GM12891 (cell line): ENCODE data around the gene TRPC4.

Source experiments
- PAX5 ChIP-seq: IDR thresholded peaks from 2 replicates; pipeline ENCODE4 v1.6.1; 2011; ENCODE audit warnings: low read length, moderate library complexity, mild to moderate bottlenecking; ENCODE audit not compliant: insufficient read depth, severe bottlenecking
- POLR2A ChIP-seq: IDR thresholded peaks from 2 replicates; pipeline ENCODE4 v1.6.1; 2011; ENCODE audit warnings: low read depth, low read length, control low read depth
- POLR2AphosphoS5 ChIP-seq: IDR thresholded peaks from 2 replicates; pipeline ENCODE4 v1.6.1; 2011; ENCODE audit warnings: low read depth, low read length, control low read depth
- POU2F2 ChIP-seq: IDR thresholded peaks from 2 replicates; pipeline ENCODE4 v1.6.1; 2011; ENCODE audit warnings: low read depth, mild to moderate bottlenecking, control low read depth, low read length, moderate library complexity
- SPI1 ChIP-seq: IDR thresholded peaks from 2 replicates; pipeline ENCODE4 v1.6.1; 2011; ENCODE audit warnings: low read depth, low read length, control low read depth
- TAF1 ChIP-seq: IDR thresholded peaks from 2 replicates; pipeline ENCODE4 v1.6.1; 2011; ENCODE audit warnings: low read depth, low read length, control low read depth

- TF ChIP-seq POLR2AphosphoS5 (no peak), TAF1 (no peak), POLR2A (no peak), POU2F2 (no peak), PAX5 (no peak), SPI1 (no peak)
These were observed 252.4 kb downstream of the TRPC4 start for GRCh38 chr13:37617173-37617572.
